DMS153 treated with DMSO at 0.1 percent for 48 hours (cell line): Measurements from ENCODE around the gene KLHL36.
"Not testable (repeated sequence)": the region's sequence is repeated elsewhere in the genome, so short reads cannot be mapped to it uniquely, and the experiment has no call there.

Experiments used
- DNase-seq: peaks from one replicate; lab custom pipeline; 2025; ENCODE audit not compliant: unreplicated experiment; lab: John Stamatoyannopoulos, UW

Gene KLHL36

GRCh38 chr16:84690088-84690819, 41.9 kb downstream of the KLHL36 start:
- no peak for DNase-seq

- no peak for DNase-seq
These were observed 44.3 kb downstream of the KLHL36 start for GRCh38 chr16:84692451-84693214.

GRCh38 chr16:84693869-84694268, 45.6 kb downstream of the KLHL36 start:
- DNase-seq = not testable (repeated sequence)

GRCh38 chr16:84694980-84695379, 46.7 kb downstream of the KLHL36 start:
- no peak for DNase-seq

GRCh38 chr16:84699147-84699711, 50.9 kb downstream of the KLHL36 start:
- no peak for DNase-seq

GRCh38 chr16:84699712-84700445, 51.6 kb downstream of the KLHL36 start, which contains the start of gene USP10:
TSS of gene USP10 (plus strand) at chr16:84700000. CDS start at chr16:84700091, 91 bp downstream.
- DNase-seq = peak; percentile 46

- no peak for DNase-seq
These were observed 52.4 kb downstream of the KLHL36 start for GRCh38 chr16:84700446-84701300.

GRCh38 chr16:84703681-84704080, 55.4 kb downstream of the KLHL36 start:
- DNase-seq = no peak

GRCh38 chr16:84704253-84704652, 55.9 kb downstream of the KLHL36 start:
- no peak for DNase-seq

GRCh38 chr16:84706856-84707255, 58.5 kb downstream of the KLHL36 start:
- no peak for DNase-seq

- no peak for DNase-seq
These were observed 61.3 kb downstream of the KLHL36 start for GRCh38 chr16:84709609-84710008.

- DNase-seq = no peak
These were observed 62.4 kb downstream of the KLHL36 start for GRCh38 chr16:84710686-84711085.
